Measurements from ENCODE around the gene CYTH4.

- TF ChIP-seq POLR2A (IDR thresholded peaks at IDR 0.05) = no peak
- no peak for TF ChIP-seq CTCF (IDR thresholded peaks at IDR 0.05)
These were observed 55.1 kb downstream of the CYTH4 start for GRCh38 chr22:37337204-37337943.
